ENCODE measurements around the gene ARID5A.

GRCh38 chr2:96530144-96530430 lies 6.5 kb upstream of the ARID5A start:
- no peak for TF ChIP-seq SRF (IDR thresholded peaks at IDR 0.05; ENCODE audit: low read depth, low read length)
- TF ChIP-seq POLR2A (IDR thresholded peaks at IDR 0.05; ENCODE audit: insufficient read depth in 1 of 2, low read depth in 2 of 2, low read length in 2 of 2) = no peak
- TF ChIP-seq ZNF768 (CRISPR knock-in tag; IDR thresholded peaks at IDR 0.05) = no peak
- no peak for TF ChIP-seq CTCF (CRISPR knock-in tag; IDR thresholded peaks at IDR 0.05)
